HG03064 (cell line): ENCODE results near the gene GNAL.
"Not testable (repeated sequence)": the region's sequence is repeated elsewhere in the genome, so short reads cannot be mapped to it uniquely, and the experiment has no call there.

Experiments used
- ATAC-seq: cut with Tn5 transposase; IDR thresholded peaks from one replicate; pipeline ENCODE4 v1.9.1; 2021; ENCODE audit warnings: low read depth; ENCODE audit not compliant: unreplicated experiment

The GNAL gene

DNA sequence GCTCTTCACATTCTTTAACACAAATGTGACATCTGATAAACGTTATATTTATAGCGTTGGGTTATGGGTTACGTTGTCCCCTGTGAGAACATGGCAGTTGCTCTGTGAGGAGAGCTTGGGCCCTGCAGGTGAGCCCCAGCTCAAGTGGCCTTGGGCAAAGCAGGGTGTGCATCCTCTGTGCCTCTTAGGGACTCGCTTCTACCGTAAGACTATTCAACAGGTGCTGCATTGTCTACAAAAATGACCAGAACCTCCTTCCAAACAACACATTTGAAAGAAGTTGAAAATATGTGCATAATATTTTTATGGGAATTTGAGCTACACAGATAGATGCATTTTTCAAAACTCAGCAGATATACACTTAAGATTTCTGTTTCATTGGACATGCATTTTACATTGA, 145.7 kb downstream of the GNAL start:
- no peak for ATAC-seq

DNA sequence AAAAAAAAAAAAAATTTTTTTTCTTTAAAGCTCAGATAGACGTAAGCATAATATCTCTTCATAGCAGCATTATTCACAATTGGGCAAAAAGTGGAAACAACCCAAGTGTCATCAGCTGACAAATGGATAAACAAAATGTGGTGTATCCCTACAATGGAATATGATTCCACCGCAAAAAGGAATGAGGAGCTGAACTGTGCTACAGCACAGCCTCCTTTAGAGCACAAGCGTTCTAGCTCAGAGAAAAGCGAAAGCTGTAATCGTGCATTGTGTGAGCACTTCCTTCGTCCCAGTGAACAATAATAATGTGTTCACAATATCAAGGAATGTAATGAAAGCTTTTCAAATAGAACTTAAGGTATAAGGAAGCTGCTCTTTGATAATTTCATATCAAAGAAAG, 150.5 kb downstream of the GNAL start:
- ATAC-seq = no peak

- ATAC-seq = no peak
Observed at GRCh38 chr18:11840493-11840892, 151.4 kb downstream of the GNAL start.

DNA sequence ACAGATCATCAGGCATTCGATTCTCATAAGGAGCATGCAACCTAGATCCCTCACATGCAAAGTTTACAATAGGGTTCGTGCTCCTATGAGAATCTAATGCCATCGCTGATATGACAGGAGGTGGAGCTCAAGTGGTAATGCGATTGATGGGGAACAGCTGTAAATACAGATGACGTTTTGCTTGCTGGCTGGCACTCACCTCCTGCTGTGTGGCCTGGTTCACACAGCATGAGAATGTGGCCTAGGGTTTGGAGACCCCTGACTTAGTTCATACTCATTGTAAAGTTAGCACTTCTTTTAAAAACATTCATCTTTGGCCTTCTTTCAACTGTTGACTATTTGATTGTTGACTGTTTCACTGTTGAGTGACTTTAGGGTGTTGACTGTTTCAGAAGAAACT, 153.5 kb downstream of the GNAL start:
- no peak for ATAC-seq

- no peak for ATAC-seq
Observed at GRCh38 chr18:11844436-11844835, 155.4 kb downstream of the GNAL start.

- no peak for ATAC-seq
Observed at GRCh38 chr18:11845654-11846053, 156.6 kb downstream of the GNAL start.

- no peak for ATAC-seq
Observed at GRCh38 chr18:11847811-11848210, 158.7 kb downstream of the GNAL start.

GRCh38 chr18:11849279-11849678, 160.2 kb downstream of the GNAL start:
- no peak for ATAC-seq

DNA sequence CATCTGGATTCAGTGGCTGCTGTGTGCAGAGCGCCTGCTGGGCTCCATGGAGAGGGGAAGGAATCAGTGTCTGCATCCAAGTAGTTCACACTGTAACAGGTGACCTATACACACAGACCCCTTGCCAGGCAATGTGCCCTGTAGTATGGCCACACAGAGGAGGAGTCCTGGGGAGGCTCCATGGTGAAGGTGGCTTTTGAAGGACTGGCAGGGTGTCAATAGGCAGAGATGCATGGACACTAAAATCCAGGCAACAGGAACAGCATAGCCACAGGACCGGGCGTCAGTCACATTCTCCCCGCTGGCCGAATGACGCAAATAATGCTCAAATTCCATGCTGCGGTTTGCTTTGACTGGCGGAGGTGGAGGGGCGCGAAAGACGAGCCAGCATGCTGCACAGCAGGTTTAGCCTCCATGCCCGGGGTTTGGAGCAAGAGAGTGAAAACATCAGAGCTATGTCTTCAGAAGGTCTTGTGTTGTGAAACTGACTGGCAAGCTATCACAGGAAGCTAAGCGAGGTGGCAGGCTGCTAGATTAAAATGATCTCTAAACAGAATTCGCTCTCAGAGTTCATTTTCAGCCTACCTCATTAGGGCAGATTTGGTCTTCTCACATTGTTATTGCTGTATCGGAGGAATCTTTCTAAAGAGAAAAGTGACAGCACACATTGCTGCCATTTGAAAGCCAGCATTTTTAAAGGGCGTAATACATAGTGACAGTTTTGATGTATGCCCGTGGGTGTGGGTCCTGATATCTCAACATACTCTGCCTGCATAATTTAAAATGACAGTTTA, 161.0 kb downstream of the GNAL start:
- no peak for ATAC-seq

- ATAC-seq = peak; percentile 19
Observed at GRCh38 chr18:11850821-11851145, 161.7 kb downstream of the GNAL start.

- peak; percentile 80 for ATAC-seq
Observed at GRCh38 chr18:11851146-11851805, 162.2 kb downstream of the GNAL start, which contains the start of gene CHMP1B. Gene CHMP1B (plus strand): TSS chr18:11851413. CDS start chr18:11851512, 99 bp downstream.

- no peak for ATAC-seq
Observed at GRCh38 chr18:11851806-11852337, 162.8 kb downstream of the GNAL start.

- ATAC-seq = not testable (repeated sequence)
Observed at GRCh38 chr18:11854554-11854953, 165.5 kb downstream of the GNAL start.

GRCh38 chr18:11857177-11857887, 168.3 kb downstream of the GNAL start:
- no peak for ATAC-seq

DNA sequence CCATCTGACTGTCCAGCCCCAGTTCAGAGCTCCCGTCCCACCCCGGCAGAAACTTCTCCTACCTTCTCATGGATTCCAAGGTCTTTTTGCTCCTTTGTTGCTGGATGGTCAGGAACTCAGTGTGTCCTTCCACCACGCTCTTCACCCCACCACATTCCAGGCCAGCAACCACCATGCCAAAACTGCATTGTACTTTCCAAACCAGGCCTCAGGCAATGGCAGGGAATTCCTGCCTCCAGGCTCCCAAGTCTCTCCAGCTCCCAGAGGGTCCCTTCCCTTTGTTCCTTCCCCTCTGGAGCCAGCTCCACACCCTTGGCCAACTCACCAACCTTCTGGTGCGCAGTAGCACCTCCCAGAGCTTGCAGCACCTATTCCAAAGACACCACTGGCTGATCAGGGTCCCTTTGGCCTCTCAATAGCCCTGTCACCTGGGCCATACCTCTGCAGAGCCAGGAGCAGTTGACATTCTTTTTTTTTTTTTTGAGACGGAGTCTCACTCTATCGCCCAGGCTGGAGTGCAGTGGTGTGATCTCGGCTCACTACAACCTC, 170.3 kb downstream of the GNAL start:
- ATAC-seq = no peak

DNA sequence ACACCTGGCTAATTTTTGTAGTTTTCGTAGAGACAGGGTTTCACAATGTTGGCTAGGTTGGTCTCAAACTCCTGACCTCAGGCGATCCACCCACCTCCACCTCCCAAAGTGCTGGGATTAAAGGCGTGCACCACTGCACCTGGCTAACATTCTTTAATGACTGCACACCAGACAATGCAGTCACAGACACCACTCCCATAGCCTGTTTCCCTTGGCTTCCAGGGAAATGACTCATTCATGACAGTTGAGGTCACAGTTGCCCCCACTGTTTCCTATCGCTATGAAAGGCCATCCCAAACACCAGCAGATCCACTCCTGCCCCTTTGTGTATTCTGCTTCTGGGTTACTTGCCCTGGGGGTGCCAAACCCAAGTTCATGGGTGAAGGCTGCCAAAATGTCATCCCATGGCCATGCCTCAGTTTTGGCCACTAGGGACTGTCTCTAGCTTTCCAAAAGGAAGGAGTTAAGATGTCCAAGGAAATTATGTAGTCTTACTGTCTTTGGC, 170.9 kb downstream of the GNAL start:
- no peak for ATAC-seq

- no peak for ATAC-seq
Observed at GRCh38 chr18:11860594-11861450, 171.8 kb downstream of the GNAL start.

GRCh38 chr18:11861583-11862288, 172.7 kb downstream of the GNAL start:
- no peak for ATAC-seq

DNA sequence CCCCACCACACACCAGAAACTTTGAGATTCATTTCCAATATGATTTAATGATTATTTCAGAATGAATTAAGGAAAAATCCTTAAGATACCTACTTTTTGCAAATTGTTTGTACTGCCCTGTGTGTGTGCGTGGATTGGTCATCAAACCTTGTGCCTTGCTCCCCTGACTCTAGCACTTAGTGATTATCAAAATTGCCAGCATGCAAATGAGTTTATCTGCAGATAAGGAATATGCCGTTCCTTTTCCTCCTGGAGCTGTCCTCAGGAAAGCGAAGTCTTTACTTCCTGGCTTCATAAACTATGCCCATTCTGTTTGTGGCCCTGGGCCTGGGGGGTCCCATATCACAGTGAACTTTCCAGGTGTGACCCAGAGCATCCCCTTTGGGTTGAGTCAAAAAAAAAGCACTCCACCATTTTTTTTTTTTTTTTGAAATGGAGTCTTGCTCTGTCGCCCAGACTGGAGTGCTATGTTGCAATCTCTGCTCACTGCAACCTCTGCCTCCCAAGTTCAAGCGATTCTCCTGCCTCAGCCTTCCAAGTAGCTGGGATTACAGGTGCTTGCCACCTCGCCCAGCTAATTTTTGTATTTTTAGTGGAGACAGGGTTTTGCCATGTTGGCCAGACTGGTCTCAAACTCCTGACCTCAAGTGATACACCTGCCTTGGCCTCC, 173.5 kb downstream of the GNAL start:
- no peak for ATAC-seq
